Caco-2 (cell line): ENCODE results near the gene ANAPC2. TPM values are rescaled to one million over a fixed set of nuclear protein-coding genes. Genes with fewer than 3 reads are reported as not detected.

ENCODE experiments used
- BruUV-seq: library from RNA; stranded (reverse); fragments of 400-500 nt; replicated peaks from 2 replicates; lab custom pipeline; 2021; lab: Mats Ljungman, UMichigan
- CTCF ChIA-PET: fragments of 300-600 bp; sonication (Branson Sonifier 250); formaldehyde crosslinking; loops from one replicate; lab custom pipeline; 2022; ENCODE audit warnings: antibody characterized with exemption; lab: Charles Lee
- POLR2A ChIA-PET: fragments of 300-600 bp; sonication (Branson Sonifier 250); formaldehyde crosslinking; loops from one replicate; lab custom pipeline; 2022; ENCODE audit warnings: antibody characterized with exemption; lab: Charles Lee
- DNase-seq, 2 experiments: peaks; one replicate each; pipeline versions ENCODE4 v3.0.0 to v3.0.0-alpha.2; 2020 to 2022
- H3K27me3 ChIP-seq: replicated peaks from 2 replicates; pipeline ENCODE4 v1.6.0; 2011; ENCODE audit warnings: low read length; ENCODE audit not compliant: control insufficient read depth, insufficient read depth
- H3K36me3 ChIP-seq: 2 replicates; pipeline ENCODE4 v1.5.1; 2011; ENCODE audit warnings: low read length; ENCODE audit not compliant: control insufficient read depth, insufficient read depth
- H3K4me1 ChIP-seq: fragments of 250-450 bp; sonication (Bioruptor Pico); 2 replicates; pipeline ENCODE4 v1.5.1; 2020; ENCODE audit warnings: mild to moderate bottlenecking
- H3K4me3 ChIP-seq: 2 replicates; pipeline ENCODE4 v1.5.1; 2011; ENCODE audit warnings: low read depth, mild to moderate bottlenecking, control low read depth, low read length
- H3K9me3 ChIP-seq: fragments of 250-450 bp; sonication (Bioruptor Pico); 2 replicates; pipeline ENCODE4 v1.5.1; 2020; ENCODE audit warnings: mild to moderate bottlenecking, moderate library complexity
- H3K27ac Mint-ChIP-seq: one replicate; pipeline ENCODE4 v1.8.0; 2022; ENCODE audit warnings: mixed read lengths; ENCODE audit not compliant: unreplicated experiment
- H3K27me3 Mint-ChIP-seq: one replicate; pipeline ENCODE4 v1.8.0; 2022; ENCODE audit warnings: mixed read lengths; ENCODE audit not compliant: insufficient read depth, unreplicated experiment
- H3K36me3 Mint-ChIP-seq: one replicate; pipeline ENCODE4 v1.8.0; 2022; ENCODE audit warnings: mild to moderate bottlenecking, mixed read lengths; ENCODE audit not compliant: insufficient read depth, unreplicated experiment
- H3K4me1 Mint-ChIP-seq: one replicate; pipeline ENCODE4 v1.8.0; 2022; ENCODE audit warnings: low read depth, mixed read lengths; ENCODE audit not compliant: unreplicated experiment
- H3K4me3 Mint-ChIP-seq: one replicate; pipeline ENCODE4 v1.8.0; 2022; ENCODE audit warnings: mild to moderate bottlenecking, moderate library complexity, mixed read lengths; ENCODE audit not compliant: unreplicated experiment
- H3K9me3 Mint-ChIP-seq: one replicate; pipeline ENCODE4 v1.8.0; 2022; ENCODE audit warnings: mixed read lengths; ENCODE audit not compliant: unreplicated experiment
- CTCF ChIP-seq, 2 experiments: fragments of 200-600 bp in 1 of 2; IDR thresholded peaks; 1 replicate in 1 of 2; 2 replicates in 1 of 2; pipeline versions ENCODE4 v1.5.1 to v1.8.0; 2011 to 2022; ENCODE audit warnings: antibody characterized with exemption in 1 of 2, control low read depth in 1 of 2, inconsistent platforms in 1 of 2, low read depth in 1 of 2, low read length in 1 of 2, mild to moderate bottlenecking in 1 of 2, moderate library complexity in 1 of 2; ENCODE audit not compliant: insufficient read depth in 1 of 2, severe bottlenecking in 1 of 2, unreplicated experiment in 1 of 2
- intact Hi-C: fragments of 100-400 bp; cut with micrococcal nuclease; formaldehyde crosslinking; loops from one replicate; pipeline ENCODE4 v1.10.0; 2022; ENCODE audit not compliant: unreplicated experiment
- total RNA-seq: library from RNA; stranded (reverse); gene quantifications from 2 replicates; pipeline ENCODE4 v1.2.3, GENCODE V29; 2022

The ANAPC2 gene
- total RNA-seq, 1 experiment from 2014 or later: 67.5 TPM

DNA sequence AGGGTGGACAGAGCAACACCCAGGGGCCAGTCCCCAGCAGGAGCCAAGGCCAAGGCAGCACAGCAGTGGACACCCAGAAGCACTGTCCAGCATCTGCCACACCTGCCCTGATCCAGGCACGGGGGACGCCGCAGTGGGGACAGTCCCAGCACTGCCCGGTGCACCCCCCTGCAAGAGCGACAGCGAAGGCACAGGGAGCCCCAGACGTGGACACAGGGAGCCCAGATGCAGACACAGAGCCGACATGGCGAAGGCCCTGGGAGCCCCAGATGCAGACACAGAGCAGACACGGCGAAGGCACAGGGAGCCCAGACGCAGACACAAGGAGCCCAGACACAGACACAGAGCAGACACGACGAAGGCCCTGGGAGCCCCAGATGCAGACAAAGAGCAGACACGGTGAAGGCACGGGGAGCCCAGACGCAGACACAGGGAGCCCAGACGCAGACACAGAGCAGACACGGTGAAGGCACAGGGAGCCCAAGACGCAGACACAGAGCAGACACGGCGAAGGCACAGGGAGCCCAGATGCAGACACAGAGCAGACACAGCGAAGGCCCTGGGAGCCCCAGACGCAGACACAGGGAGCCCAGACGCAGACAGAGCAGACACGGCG, 4.3 kb downstream of the ANAPC2 start:
- Histone ChIP-seq H3K36me3 (peaks cover 2% of the 10 kb centered on the region), H3K27me3 (no peaks in the 10 kb centered on the region), H3K4me1 (peaks cover 7% of the 10 kb centered on the region; the same call in 1 of the 2 replicates), H3K4me3 (no peak overlapping the region), H3K9me3 (no peaks in the 10 kb centered on the region)
- Mint-ChIP-seq H3K27me3 (no peaks in the 10 kb centered on the region), H3K4me3 (no peak overlapping the region), H3K4me1 (peaks cover 13% of the 10 kb centered on the region), H3K9me3 (no peaks in the 10 kb centered on the region), H3K36me3 (peaks cover 45% of the 10 kb centered on the region), H3K27ac (no peak overlapping the region)
- ChIA-PET POLR2A (no interaction called here), CTCF (no interaction called here)
- intact Hi-C loops: no loop called here
- no peak for DNase-seq
- no TSS peak for BruUV-seq
- TF ChIP-seq CTCF (IDR thresholded peaks at IDR 0.05; ENCODE audit: insufficient read depth in 1 of 2, low read depth in 1 of 2, low read length in 1 of 2, severe bottlenecking in 1 of 2, unreplicated experiment in 1 of 2): no peak

DNA sequence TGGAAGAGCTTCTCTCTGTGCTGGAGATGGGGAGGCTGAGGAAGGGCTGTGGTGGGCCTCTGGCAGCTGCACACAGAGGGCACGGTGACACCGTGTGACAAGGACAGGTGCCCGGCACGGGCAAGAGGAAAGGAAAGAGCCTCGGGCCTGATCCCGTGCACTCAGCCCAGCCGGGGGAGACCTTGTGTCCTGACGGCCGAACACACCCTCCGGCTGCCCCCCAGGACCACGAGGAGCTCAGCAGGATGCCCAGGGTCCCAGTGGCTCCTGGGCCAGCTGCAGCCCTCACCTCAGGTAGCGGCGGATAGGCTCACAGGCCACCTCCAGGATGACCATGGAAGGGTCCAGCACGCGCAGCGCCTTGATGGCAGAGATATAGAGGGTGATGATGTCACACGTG, 5.5 kb downstream of the ANAPC2 start:
- H3K27me3 Mint-ChIP-seq: no peaks in the 10 kb centered on the region
- no TSS peak for BruUV-seq
- H3K4me3 Mint-ChIP-seq: no peak overlapping the region
- H3K9me3 ChIP-seq: no peaks in the 10 kb centered on the region
- no peak for TF ChIP-seq CTCF (IDR thresholded peaks at IDR 0.05; ENCODE audit: insufficient read depth in 1 of 2, low read depth in 1 of 2, low read length in 1 of 2, severe bottlenecking in 1 of 2, unreplicated experiment in 1 of 2)
- H3K9me3 Mint-ChIP-seq: no peaks in the 10 kb centered on the region
- peaks cover 13% of the 10 kb centered on the region for H3K4me1 Mint-ChIP-seq
- H3K4me1 ChIP-seq: peaks cover 7% of the 10 kb centered on the region; the same call in 1 of the 2 replicates
- H3K36me3 Mint-ChIP-seq: peaks cover 37% of the 10 kb centered on the region
- H3K27me3 ChIP-seq: no peaks in the 10 kb centered on the region
- no peak for DNase-seq
- peaks cover 2% of the 10 kb centered on the region for H3K36me3 ChIP-seq
- intact Hi-C loops: no loop called here
- POLR2A ChIA-PET: no interaction called here
- H3K27ac Mint-ChIP-seq: no peak overlapping the region
- no peak overlapping the region for H3K4me3 ChIP-seq
- CTCF ChIA-PET: interaction anchor here (0.8 kb wide), 1 partner anchor 42 kb away, joined by 3 read pairs; no protein-coding TSS in a partner anchor

GRCh38 chr9:137181680-137182079, 6.7 kb downstream of the ANAPC2 start:
- H3K4me1 ChIP-seq: no peaks in the 10 kb centered on the region
- Mint-ChIP-seq H3K27me3 (no peaks in the 10 kb centered on the region), H3K27ac (no peak overlapping the region), H3K36me3 (peaks cover 34% of the 10 kb centered on the region), H3K9me3 (no peaks in the 10 kb centered on the region), H3K4me3 (no peak overlapping the region), H3K4me1 (peaks cover 2% of the 10 kb centered on the region)
- POLR2A ChIA-PET: no interaction called here
- H3K9me3 ChIP-seq: no peaks in the 10 kb centered on the region
- no TSS peak for BruUV-seq
- CTCF ChIA-PET: no interaction called here
- DNase-seq: no peak
- peaks cover 2% of the 10 kb centered on the region for H3K36me3 ChIP-seq
- intact Hi-C loops: no loop called here
- H3K4me3 ChIP-seq: no peak overlapping the region
- no peak for TF ChIP-seq CTCF (IDR thresholded peaks at IDR 0.05; ENCODE audit: insufficient read depth in 1 of 2, low read depth in 1 of 2, low read length in 1 of 2, severe bottlenecking in 1 of 2, unreplicated experiment in 1 of 2)
- no peaks in the 10 kb centered on the region for H3K27me3 ChIP-seq
